ENCODE data around the gene WDR20. TPM values are rescaled to one million over a fixed set of nuclear protein-coding genes. Genes with fewer than 3 reads are reported as not detected.

The WDR20 gene
- total RNA-seq, 2 experiments from 2014 or later = 13.3 to 31.0 TPM

GRCh38 chr14:102236026-102236425 lies 96.3 kb downstream of the WDR20 start:
- POLR2A ChIA-PET = no interaction called here
- TF ChIP-seq, protein P1, sequence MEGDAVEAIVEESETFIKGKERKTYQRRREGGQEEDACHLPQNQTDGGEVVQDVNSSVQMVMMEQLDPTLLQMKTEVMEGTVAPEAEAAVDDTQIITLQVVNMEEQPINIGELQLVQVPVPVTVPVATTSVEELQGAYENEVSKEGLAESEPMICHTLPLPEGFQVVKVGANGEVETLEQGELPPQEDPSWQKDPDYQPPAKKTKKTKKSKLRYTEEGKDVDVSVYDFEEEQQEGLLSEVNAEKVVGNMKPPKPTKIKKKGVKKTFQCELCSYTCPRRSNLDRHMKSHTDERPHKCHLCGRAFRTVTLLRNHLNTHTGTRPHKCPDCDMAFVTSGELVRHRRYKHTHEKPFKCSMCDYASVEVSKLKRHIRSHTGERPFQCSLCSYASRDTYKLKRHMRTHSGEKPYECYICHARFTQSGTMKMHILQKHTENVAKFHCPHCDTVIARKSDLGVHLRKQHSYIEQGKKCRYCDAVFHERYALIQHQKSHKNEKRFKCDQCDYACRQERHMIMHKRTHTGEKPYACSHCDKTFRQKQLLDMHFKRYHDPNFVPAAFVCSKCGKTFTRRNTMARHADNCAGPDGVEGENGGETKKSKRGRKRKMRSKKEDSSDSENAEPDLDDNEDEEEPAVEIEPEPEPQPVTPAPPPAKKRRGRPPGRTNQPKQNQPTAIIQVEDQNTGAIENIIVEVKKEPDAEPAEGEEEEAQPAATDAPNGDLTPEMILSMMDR (conservative IDR thresholded peaks at IDR 0.05; ENCODE audit: low read length) = no peak
- TF ChIP-seq EZH2phosphoT487 (IDR thresholded peaks at IDR 0.05; ENCODE audit: borderline replicate concordance, low read depth, low read length) = no peak
- CTCF ChIA-PET (ENCODE audit: unreplicated experiment) = interaction anchor here (1.3 kb wide), 1 partner anchor 79 kb away, joined by 3 read pairs; no protein-coding TSS in a partner anchor

GRCh38 chr14:102238131-102238530 lies 98.4 kb downstream of the WDR20 start:
- no peaks in the 10 kb centered on the region for H4K20me1 ChIP-seq (ENCODE audit: insufficient read depth, low read length)
- H3K9me3 ChIP-seq (ENCODE audit: low read length) = no peaks in the 10 kb centered on the region
- H3K4me3 ChIP-seq (ENCODE audit: low read depth, low read length, poor library complexity, severe bottlenecking) = no peak overlapping the region
- H2AFZ ChIP-seq (ENCODE audit: low read length) = no peak overlapping the region
- no peaks in the 10 kb centered on the region for H3K4me1 ChIP-seq (ENCODE audit: insufficient read depth, low read length, poor library complexity, severe bottlenecking)
- no TSS peak for BruUV-seq (replicated peaks)
- no peaks in the 10 kb centered on the region for H3K36me3 ChIP-seq (ENCODE audit: insufficient read depth, low read length)
- ChIA-PET POLR2A (interaction anchor here (0.6 to 1.0 kb wide), 2 partner anchors 14 to 47 kb away, joined by 5 read pairs; no protein-coding TSS in a partner anchor), CTCF (ENCODE audit: unreplicated experiment) (no interaction called here)
- no peak overlapping the region for H3K27ac ChIP-seq (ENCODE audit: low read depth, low read length, poor library complexity, severe bottlenecking)
- H3K4me2 ChIP-seq (ENCODE audit: low read length) = no peak overlapping the region
- no peaks in the 10 kb centered on the region for H3K9me2 ChIP-seq (ENCODE audit: insufficient read depth, low read length)
- TF ChIP-seq, protein P1 (conservative IDR thresholded peaks at IDR 0.05; ENCODE audit: low read length) = no peak
- no peak for TF ChIP-seq EZH2phosphoT487 (IDR thresholded peaks at IDR 0.05; ENCODE audit: borderline replicate concordance, low read depth, low read length)
- no peak for DNase-seq (ENCODE audit: low spot score)
- intact Hi-C loops (cut with micrococcal nuclease; ENCODE audit: unreplicated experiment) = no loop called here
- H3K79me2 ChIP-seq (ENCODE audit: insufficient read depth, low read depth, low read length) = no peaks in the 10 kb centered on the region

More at GRCh38 chr14:102236026-102236425, 96.3 kb downstream of the WDR20 start:
- Histone ChIP-seq H3K36me3 (ENCODE audit: insufficient read depth, low read length) (no peaks in the 10 kb centered on the region), H3K79me2 (ENCODE audit: insufficient read depth, low read depth, low read length) (no peaks in the 10 kb centered on the region), H4K20me1 (ENCODE audit: insufficient read depth, low read length) (no peaks in the 10 kb centered on the region), H2AFZ (ENCODE audit: low read length) (no peak overlapping the region), H3K4me1 (ENCODE audit: insufficient read depth, low read length, poor library complexity, severe bottlenecking) (peaks cover 9% of the 10 kb centered on the region), H3K4me3 (ENCODE audit: low read depth, low read length, poor library complexity, severe bottlenecking) (no peak overlapping the region), H3K27ac (ENCODE audit: low read depth, low read length, poor library complexity, severe bottlenecking) (no peak overlapping the region), H3K4me2 (ENCODE audit: low read length) (no peak overlapping the region), H3K9me2 (ENCODE audit: insufficient read depth, low read length) (no peaks in the 10 kb centered on the region), H3K9me3 (ENCODE audit: low read length) (no peaks in the 10 kb centered on the region)
- no peak for DNase-seq (ENCODE audit: low spot score)
- intact Hi-C loops (cut with micrococcal nuclease; ENCODE audit: unreplicated experiment) = no loop called here
- BruUV-seq (replicated peaks) = no TSS peak

DNA sequence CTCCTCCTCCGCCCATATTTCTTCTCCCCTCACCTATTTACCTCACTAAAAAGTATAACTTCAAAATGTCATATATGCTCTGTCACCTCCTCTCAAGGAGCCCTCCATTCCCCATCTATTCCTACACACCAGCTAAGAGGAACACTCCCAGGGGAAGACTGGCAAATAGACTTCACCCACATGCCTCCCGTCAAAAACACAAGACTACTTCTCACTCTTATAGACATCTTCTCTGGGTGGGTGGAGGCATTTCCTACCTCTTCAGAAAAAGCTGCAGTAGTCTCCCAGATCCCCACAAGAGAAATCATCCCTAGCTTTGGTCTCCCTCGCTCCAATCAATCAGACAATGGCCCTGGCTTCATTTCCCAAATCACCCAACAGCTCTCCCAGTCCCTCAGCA lies 99.1 kb downstream of the WDR20 start:
- Histone ChIP-seq H3K4me3 (ENCODE audit: low read depth, low read length, poor library complexity, severe bottlenecking) (no peak overlapping the region), H3K4me1 (ENCODE audit: insufficient read depth, low read length, poor library complexity, severe bottlenecking) (no peaks in the 10 kb centered on the region), H3K4me2 (ENCODE audit: low read length) (no peak overlapping the region), H3K27ac (ENCODE audit: low read depth, low read length, poor library complexity, severe bottlenecking) (no peak overlapping the region), H3K79me2 (ENCODE audit: insufficient read depth, low read depth, low read length) (no peaks in the 10 kb centered on the region), H3K9me2 (ENCODE audit: insufficient read depth, low read length) (no peaks in the 10 kb centered on the region), H2AFZ (ENCODE audit: low read length) (no peak overlapping the region), H4K20me1 (ENCODE audit: insufficient read depth, low read length) (no peaks in the 10 kb centered on the region), H3K9me3 (ENCODE audit: low read length) (no peaks in the 10 kb centered on the region), H3K36me3 (ENCODE audit: insufficient read depth, low read length) (no peaks in the 10 kb centered on the region)
- no peak for DNase-seq (ENCODE audit: low spot score)
- intact Hi-C loops (cut with micrococcal nuclease; ENCODE audit: unreplicated experiment) = no loop called here
- ChIA-PET POLR2A (interaction anchor here (1.0 kb wide), 1 partner anchor 15 kb away, joined by 5 read pairs; no protein-coding TSS in a partner anchor), CTCF (ENCODE audit: unreplicated experiment) (no interaction called here)
- TF ChIP-seq, protein P1 (conservative IDR thresholded peaks at IDR 0.05; ENCODE audit: low read length) = no peak
- no peak for TF ChIP-seq EZH2phosphoT487 (IDR thresholded peaks at IDR 0.05; ENCODE audit: borderline replicate concordance, low read depth, low read length)
- no TSS peak for BruUV-seq (replicated peaks)
